Panc1 (cell line): ENCODE results near the gene CBARP. TPM values are rescaled to one million over a fixed set of nuclear protein-coding genes. Genes with fewer than 3 reads are reported as not detected.

Source experiments
- ATAC-seq: fragments of 200-7000 bp; cut with Tn5 transposase; 2 replicates; pipeline ENCODE4 v1.9.1; 2020; ENCODE audit warnings: mild to moderate bottlenecking, moderate library complexity
- BruUV-seq: library from RNA; stranded (reverse); fragments of 400-500 nt; replicated peaks from 2 replicates; lab custom pipeline; 2021; lab: Mats Ljungman, UMichigan
- CTCF ChIA-PET: fragments of 300-600 bp; sonication (Branson Sonifier 250); formaldehyde crosslinking; loops from one replicate; lab custom pipeline; 2022; ENCODE audit warnings: antibody characterized with exemption; lab: Charles Lee
- POLR2A ChIA-PET: fragments of 300-600 bp; sonication (Branson Sonifier 250); formaldehyde crosslinking; loops from one replicate; lab custom pipeline; 2022; ENCODE audit warnings: antibody characterized with exemption; lab: Charles Lee
- DNase-seq: peaks from one replicate; pipeline ENCODE4 v3.0.0-alpha.2; 2010; ENCODE audit warnings: low read depth, low spot score
- H3K27ac ChIP-seq: 2 replicates; pipeline ENCODE4 v1.5.1; 2011; ENCODE audit warnings: mild to moderate bottlenecking, low read length, inconsistent platforms
- H3K27me3 ChIP-seq: fragments of 200-500 bp; sonication (Bioruptor generic); 2 replicates; pipeline ENCODE4 v1.6.0; 2014; ENCODE audit warnings: low read length, inconsistent platforms; ENCODE audit not compliant: control insufficient read depth, insufficient read depth
- H3K36me3 ChIP-seq: fragments of 200-500 bp; sonication (Bioruptor generic); 2 replicates; pipeline ENCODE4 v1.5.1; 2014; ENCODE audit warnings: inconsistent platforms, mild to moderate bottlenecking, low read length, moderate library complexity; ENCODE audit not compliant: control insufficient read depth, insufficient read depth
- H3K4me1 ChIP-seq: 2 replicates; pipeline ENCODE4 v1.5.1; 2011; ENCODE audit warnings: inconsistent platforms, mild to moderate bottlenecking, low read length, moderate library complexity; ENCODE audit not compliant: control insufficient read depth, insufficient read depth
- H3K4me3 ChIP-seq, 2 experiments: 2 replicates each; pipeline ENCODE4 v1.5.1; 2011 to 2012; ENCODE audit warnings: low read depth in 2 of 2, low read length in 2 of 2, mild to moderate bottlenecking in 2 of 2, inconsistent platforms in 1 of 2, moderate library complexity in 1 of 2
- H3K9me3 ChIP-seq: fragments of 200-500 bp; sonication (Bioruptor generic); 2 replicates; pipeline ENCODE4 v1.5.1; 2014; ENCODE audit warnings: low read depth, mild to moderate bottlenecking, inconsistent platforms, low read length, moderate library complexity; ENCODE audit not compliant: control insufficient read depth, insufficient read depth
- POLR2AphosphoS5 ChIP-seq: IDR thresholded peaks from 2 replicates; pipeline ENCODE4 v1.6.1; 2012; ENCODE audit warnings: mild to moderate bottlenecking, low read depth, low read length, moderate library complexity
- REST ChIP-seq, 2 experiments: IDR thresholded peaks; 2 replicates each; pipeline ENCODE4 v1.6.1; 2011 to 2012; ENCODE audit warnings: low read depth in 2 of 2, control low read depth in 1 of 2, low read length in 1 of 2, mild to moderate bottlenecking in 1 of 2, moderate library complexity in 1 of 2; ENCODE audit not compliant: insufficient read depth in 1 of 2
- SIN3A ChIP-seq: IDR thresholded peaks from 2 replicates; pipeline ENCODE4 v1.6.1; 2012; ENCODE audit warnings: low read depth, mild to moderate bottlenecking, low read length, moderate library complexity, borderline replicate concordance; ENCODE audit not compliant: insufficient read depth
- TCF7L2 ChIP-seq: IDR thresholded peaks from 2 replicates; pipeline ENCODE4 v1.6.1; 2011; ENCODE audit warnings: mild to moderate bottlenecking, low read depth, low read length, inconsistent platforms
- in situ Hi-C: cut with HindIII; loops from 2 replicates; pipeline ENCODE4 v1.10.0; 2016; ENCODE audit warnings: low sequenced_read_pairs, low pct_unique_long_range_greater_than_20kb
- intact Hi-C: fragments of 100-400 bp; cut with micrococcal nuclease; formaldehyde crosslinking; loops from one replicate; pipeline ENCODE4 v1.10.0; 2022; ENCODE audit not compliant: unreplicated experiment
- total RNA-seq: library from RNA; stranded (reverse); gene quantifications from one replicate; pipeline ENCODE4 v1.2.1, GENCODE V29; 2021; ENCODE audit not compliant: unreplicated experiment
- TF ChIP-seq, protein P1 (sequence below): fragments of 450-650 bp; IDR thresholded peaks from 2 replicates; pipeline ENCODE4 v1.5.1; 2017; ENCODE audit warnings: mild to moderate bottlenecking

CBARP gene
- total RNA-seq, 1 experiment from 2014 or later, result 14.5 TPM

DNA sequence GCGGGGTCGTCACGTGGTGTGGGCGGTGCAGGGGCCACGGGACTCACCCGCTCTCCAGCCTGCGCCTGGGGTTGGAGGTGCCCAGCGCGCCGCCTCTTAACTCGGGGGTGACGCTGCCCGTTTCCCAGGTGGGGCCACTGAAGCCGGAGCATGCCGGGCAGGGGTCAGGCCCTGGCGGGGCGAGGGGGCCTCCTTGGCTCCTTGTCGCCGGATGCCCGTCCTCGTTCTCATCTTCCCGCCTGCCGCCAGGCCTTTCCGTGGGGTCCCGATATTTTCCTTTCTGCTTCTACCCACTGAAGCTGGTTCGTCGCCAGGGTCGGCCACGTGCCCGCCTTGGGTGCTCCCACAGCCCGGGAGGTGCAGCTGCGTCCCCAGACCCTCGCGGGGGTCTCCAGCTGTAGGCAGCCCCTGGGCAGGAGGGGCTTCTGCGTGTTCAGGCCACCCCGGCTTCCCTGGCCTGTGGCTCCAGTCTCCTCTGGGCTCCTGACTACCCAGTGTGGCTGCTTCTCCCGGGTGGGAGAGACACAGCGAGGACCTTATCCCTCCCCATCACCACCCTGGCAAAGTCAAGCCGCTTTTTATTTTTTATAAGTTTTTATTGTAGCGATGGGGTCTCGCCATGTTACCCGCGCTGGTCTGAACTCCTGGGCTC, 38.3 kb upstream of the CBARP start:
- ChIA-PET CTCF (no interaction called here), POLR2A (no interaction called here)
- no peaks in the 10 kb centered on the region for H3K27me3 ChIP-seq
- DNase-seq, result no peak
- H3K36me3 ChIP-seq, result no peaks in the 10 kb centered on the region
- H3K4me3 ChIP-seq, result peak overlapping the region; percentile 62 to 64
- BruUV-seq, result TSS peak; percentile 48
- TF ChIP-seq POLR2AphosphoS5, result peak; percentile 44; the same call in 1 of the 2 replicates
- no peak for TF ChIP-seq REST (IDR thresholded peaks at IDR 0.05; ENCODE audit: insufficient read depth in 1 of 2, low read depth in 2 of 2, low read length in 1 of 2)
- no peaks in the 10 kb centered on the region for H3K9me3 ChIP-seq
- intact Hi-C loops, result loop anchor here (10.0 kb wide), 1 partner anchor 99 kb away; no protein-coding TSS in a partner anchor
- in situ Hi-C loops, result no loop called here
- peak overlapping the region; percentile 93 for H3K27ac ChIP-seq
- H3K4me1 ChIP-seq, result peaks cover 22% of the 10 kb centered on the region
- ATAC-seq, result no peak

DNA sequence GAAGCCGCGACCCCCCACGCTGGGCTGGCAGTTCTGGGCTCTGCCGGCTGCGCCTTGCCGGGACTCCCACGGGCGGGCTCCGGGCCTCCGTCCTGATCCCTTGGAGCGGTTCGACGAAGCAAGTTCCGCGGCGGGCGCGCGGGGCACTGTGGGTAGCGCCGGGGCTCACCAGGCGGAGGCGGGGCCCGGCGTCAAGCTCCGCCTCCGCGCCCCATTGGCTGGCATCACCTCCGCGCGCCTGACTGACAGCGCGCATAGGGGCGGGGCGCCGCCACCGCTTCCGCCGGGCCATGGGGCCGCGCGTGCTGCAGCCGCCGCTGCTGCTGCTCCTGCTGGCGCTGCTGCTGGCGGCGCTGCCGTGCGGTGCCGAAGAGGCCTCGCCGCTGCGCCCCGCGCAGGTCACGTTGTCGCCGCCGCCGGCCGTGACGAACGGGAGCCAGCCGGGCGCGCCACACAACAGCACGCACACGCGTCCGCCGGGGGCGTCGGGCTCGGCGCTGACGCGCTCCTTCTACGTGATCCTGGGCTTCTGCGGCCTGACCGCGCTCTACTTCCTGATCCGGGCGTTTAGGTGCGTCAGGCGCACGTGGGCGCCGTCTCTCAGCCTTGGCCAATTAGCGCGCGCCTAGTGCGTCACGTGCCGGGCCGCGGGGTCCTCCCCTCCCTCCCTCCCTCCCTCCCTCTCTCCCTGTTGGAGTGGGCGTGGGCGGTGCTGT, 37.6 kb upstream of the CBARP start, which contains the start of gene FAM174C:
TSS of gene FAM174C (plus strand) at position 271 of the 716 bp plus-strand sequence. CDS start at position 291, 20 bp downstream.
- Histone ChIP-seq H3K36me3 (no peaks in the 10 kb centered on the region), H3K4me3 (peak within 1 kb of the TSS; percentile 62 to 64), H3K27me3 (no peaks in the 10 kb centered on the region), H3K4me1 (peaks cover 25% of the 10 kb centered on the region), H3K27ac (peak within 1 kb of the TSS; percentile 93), H3K9me3 (no peaks in the 10 kb centered on the region)
- TF ChIP-seq SIN3A (0 out of 2 replicates have a peak, but pooled peaks have one; percentile 65), TCF7L2 (no peak), POLR2AphosphoS5 (peak; percentile 87), REST (IDR thresholded peaks at IDR 0.05; ENCODE audit: insufficient read depth in 1 of 2, low read depth in 2 of 2, low read length in 1 of 2) (no peak)
- TF ChIP-seq, protein P1, sequence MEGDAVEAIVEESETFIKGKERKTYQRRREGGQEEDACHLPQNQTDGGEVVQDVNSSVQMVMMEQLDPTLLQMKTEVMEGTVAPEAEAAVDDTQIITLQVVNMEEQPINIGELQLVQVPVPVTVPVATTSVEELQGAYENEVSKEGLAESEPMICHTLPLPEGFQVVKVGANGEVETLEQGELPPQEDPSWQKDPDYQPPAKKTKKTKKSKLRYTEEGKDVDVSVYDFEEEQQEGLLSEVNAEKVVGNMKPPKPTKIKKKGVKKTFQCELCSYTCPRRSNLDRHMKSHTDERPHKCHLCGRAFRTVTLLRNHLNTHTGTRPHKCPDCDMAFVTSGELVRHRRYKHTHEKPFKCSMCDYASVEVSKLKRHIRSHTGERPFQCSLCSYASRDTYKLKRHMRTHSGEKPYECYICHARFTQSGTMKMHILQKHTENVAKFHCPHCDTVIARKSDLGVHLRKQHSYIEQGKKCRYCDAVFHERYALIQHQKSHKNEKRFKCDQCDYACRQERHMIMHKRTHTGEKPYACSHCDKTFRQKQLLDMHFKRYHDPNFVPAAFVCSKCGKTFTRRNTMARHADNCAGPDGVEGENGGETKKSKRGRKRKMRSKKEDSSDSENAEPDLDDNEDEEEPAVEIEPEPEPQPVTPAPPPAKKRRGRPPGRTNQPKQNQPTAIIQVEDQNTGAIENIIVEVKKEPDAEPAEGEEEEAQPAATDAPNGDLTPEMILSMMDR, result no peak
- BruUV-seq, result no TSS peak
- ATAC-seq, result peak; percentile 87
- POLR2A ChIA-PET, result no interaction called here
- intact Hi-C loops (loop anchor here (10.0 kb wide), 1 partner anchor 99 kb away; no protein-coding TSS in a partner anchor), in situ Hi-C loops (no loop called here)
- CTCF ChIA-PET, result interaction anchor here (0.5 kb wide), 1 partner anchor 9 kb away, joined by 8 read pairs; no protein-coding TSS in a partner anchor
- DNase-seq, result no peak
